NCI-H2029 treated with DMSO at 0.1 percent for 48 hours (cell line): ENCODE data around the gene TMEM60.

Experiments
- DNase-seq: peaks from one replicate; lab custom pipeline; 2025; lab: John Stamatoyannopoulos, UW

TMEM60 gene

DNA sequence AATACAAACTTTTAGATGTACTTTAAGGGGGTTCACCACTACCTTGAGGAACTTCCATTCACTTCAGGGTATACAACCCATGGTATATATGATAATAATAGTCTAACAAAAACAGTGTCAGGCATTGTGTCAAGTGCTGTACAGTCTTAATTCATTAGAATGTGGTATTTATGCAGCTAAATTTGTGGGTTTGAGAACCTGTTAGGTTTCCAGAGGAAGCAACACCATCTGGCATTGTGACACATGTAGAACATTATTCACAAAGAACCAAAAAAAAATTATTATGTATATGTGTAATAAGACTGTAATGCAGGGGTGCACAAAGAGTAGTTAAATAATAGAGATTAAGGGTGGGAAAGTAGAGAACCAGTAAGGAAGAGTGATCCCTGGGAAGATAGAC, 26.3 kb downstream of the TMEM60 start:
- DNase-seq, result no peak

DNA sequence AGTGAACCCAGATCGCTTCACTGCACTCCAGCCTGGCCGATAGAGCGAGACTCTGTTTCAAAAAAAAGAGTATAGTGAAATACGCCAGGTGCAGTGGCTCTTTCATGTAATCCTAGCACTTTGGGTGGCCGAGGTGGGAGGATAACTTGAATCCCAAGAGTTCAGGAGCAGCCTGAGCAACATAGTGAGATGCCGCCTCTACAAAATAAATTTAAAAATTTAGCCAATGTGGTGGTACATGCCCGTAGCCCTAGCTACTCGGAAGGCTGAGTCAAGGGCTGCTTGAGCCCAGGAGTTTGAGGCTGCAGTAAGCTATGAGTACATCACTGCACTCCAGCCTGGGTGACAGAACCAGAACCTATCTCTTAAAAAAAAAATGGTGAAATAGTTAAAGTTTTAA, 27.9 kb downstream of the TMEM60 start:
- no peak for DNase-seq

DNA sequence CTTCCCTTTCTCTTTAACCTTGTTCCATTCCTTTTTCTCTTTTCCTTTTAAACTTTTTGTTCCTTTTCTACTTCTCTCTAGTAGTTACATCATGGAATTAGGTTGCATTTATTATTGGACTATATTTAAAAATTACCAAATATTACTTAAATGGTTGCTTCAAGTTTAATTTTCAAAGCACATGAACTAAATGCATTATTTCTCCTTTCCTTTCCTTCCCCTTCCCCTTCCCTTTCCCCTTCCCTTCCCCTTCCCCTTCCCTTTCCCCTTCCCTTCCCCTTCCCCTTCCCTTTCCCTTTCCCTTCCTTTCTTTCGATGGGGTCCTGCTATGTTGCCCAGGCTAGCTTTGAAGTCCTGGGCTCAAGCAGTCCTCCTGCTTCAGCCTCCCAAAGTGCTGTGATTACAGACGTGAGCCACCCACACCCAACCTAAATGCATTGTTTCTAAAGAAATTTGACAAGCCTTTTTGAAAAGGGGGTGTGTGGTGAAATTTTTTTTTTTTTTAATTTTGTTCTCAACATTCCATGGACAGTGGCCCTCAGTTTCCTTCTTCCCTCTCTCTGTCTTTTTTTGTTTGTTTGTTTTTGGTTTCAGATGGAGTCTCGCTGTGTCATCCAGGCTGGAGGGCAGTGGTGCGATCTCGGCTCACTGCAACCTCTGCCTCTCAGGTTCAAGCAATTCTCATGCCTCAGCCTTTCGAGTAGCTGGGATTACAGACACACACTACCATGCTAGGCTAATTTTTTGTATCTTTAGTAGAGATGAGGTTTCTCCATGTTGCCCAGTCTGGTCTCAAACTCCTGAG, 31.2 kb downstream of the TMEM60 start:
- no peak for DNase-seq

DNA sequence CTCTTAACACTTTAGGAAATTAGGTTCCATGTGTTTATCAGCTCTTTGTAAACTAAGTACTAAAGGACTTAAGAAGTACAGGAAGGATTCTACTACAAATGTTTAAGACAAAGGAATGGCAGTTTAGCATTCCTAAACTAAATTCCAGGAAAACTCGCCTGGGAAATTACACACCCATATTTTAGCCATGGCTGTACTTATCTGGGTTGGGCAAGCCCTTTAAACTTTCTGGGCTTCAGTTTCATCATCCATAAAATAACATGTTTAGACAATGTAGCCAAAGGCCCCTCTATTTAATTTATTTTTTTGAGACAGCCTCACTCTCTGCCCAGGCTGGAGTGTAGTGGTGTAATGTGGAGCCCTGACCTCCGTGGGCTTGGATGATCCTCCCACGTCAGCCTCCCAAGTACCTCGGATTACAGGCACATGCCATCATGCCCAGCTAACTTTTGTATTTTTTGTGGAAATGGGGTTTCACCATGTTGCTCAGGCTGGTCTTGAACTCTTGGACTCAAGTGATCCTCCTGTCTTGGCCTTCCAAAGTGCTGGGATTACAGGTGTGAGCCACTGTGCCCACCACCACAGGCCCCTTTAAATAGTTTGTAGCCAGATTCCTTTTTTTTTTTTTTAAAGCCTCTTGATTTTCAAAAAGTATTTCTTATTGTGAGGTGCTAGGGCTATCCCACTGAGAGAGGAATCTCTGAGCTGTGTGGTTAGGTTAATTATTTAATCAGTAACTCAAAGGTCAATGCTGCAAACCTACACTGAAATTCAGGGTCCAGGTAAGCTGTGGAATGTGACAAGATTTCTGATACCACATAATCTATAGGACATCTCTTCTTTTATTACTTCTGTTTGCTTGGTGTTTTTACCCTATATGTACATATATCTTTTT, 32.1 kb downstream of the TMEM60 start:
- no peak for DNase-seq

DNA sequence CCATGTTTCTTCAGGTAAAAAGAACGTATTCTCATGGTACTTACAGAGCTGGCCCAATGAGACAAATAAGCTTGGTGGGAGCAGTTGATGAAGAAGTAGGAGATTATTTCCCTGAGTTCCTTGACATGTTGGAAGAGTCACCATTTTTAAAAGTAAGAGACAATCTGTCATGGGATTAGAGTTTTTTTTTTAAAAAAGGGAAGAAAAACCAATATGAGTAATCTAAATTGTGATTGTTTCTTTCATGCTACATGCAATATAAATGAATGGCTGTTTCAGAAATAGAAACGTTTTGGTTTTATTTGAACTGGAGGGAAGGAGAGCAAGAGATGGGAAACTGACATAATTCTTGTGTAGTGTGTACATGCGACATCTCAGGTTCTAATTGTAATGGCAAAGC, 32.8 kb downstream of the TMEM60 start:
- no peak for DNase-seq

DNA sequence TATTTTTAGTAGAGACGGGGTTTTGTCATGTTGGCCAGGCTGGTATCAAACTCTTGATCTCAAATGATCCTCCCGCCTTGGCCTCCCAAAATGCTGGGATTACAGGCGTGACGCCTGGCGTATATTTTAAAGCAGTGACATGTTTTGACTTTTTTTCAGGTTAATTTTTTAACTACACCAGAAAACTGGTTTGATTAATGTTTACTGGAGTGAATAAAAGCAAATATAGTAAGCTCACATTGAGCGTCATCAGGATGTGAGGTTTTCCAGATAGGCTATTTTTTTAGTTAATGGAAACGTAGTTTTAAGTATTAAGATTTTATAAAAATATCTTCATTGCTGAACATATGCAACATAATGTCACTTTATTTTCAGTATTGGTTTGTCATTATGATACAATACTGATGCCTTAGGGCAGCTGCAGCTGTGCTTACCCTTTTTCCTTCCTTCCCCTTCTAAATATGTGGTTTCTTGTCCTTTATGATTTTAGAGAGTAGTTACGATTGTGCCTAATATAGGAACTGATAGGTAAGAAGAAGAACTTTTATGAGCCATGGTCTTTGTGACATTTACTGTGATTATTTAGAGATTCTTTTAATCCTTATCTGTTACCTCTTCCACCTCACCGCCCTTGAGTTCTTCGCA, 37.3 kb downstream of the TMEM60 start:
- no peak for DNase-seq

DNA sequence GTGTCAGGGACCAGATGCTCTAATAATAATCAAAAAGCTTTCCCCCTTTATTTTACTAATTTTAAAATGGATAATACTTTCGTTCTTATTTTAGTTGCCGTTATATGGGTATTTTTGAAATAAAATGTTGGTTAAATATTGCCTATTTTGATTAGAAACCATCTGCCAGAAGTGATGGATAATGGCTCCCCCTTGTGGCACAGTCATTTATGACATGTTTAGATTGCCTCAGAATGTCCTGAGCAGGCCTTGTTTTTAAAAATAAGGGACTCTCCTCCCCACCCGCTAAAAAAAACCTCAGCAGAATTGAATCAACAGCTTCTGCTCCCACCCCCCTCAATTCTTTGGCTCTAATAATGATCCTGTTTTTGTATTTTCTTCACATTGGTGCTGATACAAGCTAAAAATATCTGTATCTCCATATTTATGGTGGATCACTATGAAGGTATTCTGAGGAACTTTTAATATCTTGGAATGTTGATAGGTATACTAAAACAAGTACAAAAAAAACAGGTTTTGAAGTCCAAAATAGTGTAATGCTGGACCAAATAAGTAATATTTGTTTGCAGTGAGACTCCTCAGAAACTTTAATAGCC, 38.8 kb downstream of the TMEM60 start:
- DNase-seq, result peak; percentile 45

DNA sequence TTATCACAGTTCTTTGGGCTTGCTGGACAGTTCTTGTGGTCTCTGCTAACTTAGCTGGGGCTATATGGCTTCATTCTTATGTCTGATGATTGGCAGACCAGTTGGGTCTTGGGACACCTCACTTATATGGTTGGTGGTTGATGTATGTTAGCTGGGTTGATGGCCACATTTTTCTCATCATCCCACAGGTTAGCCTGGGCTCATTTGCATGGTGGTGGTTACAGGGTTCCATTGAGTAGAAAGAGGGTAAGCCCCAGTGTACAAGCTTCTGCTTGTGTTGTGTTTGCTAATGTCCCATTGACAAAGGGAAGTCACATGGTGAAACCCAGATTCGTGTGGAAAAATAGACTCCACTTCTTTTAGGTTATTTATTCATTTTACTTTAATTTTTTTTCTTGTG, 40.6 kb downstream of the TMEM60 start:
- DNase-seq, result no peak

DNA sequence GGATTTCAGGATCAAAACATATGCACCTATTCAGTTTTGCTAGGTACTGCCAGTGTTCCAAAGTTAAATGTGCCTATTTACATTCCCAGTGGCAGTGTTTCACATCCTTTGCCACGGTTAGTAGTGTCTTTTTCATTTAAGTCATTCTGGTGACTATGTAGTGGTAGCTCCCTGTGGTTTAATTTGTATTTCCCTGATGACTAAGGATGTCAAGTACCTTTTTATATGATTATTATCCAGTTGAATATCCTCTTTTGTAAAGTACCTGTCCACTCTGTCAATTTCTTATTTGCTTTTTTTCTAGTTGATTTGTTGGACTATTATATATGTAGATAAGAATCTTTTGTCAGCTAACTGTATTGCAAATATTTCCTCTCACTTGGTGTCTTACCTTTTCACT, 45.1 kb downstream of the TMEM60 start:
- peak; percentile 72 for DNase-seq

DNA sequence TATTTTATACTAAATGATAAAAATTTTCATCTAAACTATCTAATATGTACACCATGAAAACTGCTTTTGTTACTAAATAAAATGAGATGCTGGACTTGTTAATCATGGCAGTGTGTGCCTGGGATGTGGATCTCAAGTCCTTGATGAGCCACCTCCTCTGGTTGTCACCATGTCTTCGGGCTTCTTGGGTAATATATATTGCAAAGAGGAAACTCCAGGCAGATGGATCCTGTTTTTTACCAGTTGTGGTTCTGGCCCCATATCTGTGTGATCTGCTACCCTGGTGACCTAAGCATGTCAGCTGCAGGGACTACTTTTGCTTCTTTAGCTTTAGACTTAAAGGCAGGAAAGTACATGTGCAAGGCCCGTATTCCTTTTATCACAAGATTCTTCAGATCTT, 46.2 kb downstream of the TMEM60 start:
- no peak for DNase-seq

DNA sequence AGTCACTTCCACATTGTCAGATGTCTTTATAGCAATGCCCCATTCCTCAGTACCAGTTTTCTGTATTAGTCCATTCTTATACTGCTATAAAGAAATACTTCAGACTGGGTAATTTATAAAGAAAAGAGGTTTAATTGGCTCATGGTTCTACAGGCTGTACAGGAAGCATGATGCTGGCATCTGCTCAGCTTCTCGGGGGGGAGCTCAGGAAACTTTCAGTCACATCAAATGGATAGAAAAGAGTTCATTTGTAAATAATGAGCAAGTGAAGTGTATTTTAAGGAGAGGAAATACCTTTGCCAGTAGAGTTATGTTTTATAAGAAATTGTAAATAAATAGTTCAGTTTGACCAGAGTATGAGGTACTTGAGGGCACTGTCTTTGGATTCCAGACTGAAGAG, 50.5 kb downstream of the TMEM60 start:
- DNase-seq, result no peak

DNA sequence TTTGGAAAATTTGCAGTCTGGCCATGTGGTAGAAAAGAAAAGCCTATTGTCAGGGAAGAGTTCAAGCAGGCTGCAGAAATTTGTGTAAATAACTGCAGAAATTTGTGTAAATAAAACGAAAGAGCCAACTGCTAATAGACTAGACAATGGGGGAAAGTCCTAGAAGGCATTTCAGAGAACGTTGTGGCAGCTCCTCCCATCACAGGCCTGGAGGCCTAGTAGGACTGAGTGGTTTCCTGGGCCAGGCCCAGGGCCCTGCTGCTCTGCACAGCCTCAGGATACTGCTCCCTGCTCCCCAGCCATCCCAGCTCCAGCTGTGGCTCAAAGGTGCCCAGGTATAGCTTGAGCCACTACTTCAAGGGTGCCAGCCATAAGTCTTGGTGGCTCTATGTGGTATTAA, 51.1 kb downstream of the TMEM60 start:
- no peak for DNase-seq

DNA sequence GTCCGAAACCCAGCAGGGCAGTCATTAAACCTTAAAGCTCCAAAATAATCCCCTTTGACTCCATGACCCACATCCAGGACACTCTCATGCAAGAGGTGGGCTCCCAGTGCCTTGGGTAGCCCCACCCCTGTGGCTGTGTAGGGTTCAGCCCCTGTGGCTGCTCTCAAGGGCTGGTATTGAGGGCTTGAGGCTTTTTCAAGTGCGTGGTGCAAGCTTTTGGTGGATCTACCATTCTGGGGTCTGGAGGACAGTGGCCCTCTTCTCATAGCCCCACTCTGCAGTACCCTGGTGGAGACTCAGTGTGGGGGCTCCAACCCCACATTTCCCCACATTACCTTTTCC, 51.4 kb downstream of the TMEM60 start:
- no peak for DNase-seq

DNA sequence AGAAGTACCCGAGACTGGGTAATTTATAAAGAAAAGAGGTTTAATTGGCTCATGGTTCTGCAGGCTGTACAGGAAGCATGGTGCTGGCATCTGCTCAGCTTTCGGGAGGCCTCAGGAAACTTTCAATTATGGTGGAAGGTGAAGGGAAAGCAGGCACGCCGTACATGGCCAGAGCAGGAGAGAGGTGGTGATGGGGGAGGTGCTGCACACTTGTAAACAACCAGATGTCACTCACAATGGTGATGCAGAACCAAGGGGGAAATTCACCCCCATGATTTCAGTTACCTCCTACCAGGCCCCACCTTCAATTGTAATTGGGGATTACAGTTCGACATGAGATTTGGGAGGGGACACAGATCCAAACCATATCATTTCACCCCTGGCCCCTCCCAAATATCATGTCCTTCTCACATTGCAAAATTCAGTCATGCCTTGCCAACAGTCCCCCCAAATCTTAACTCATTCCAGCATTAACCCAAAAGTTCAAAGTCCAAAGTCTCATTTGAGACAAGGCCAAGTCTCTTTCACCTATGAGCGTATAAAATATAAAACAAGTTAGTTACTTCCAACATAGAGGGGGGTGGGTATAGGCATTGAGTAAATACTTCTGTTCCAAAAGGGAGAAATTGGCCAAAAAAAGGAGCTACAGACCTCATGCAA, 51.9 kb downstream of the TMEM60 start:
- DNase-seq, result no peak

DNA sequence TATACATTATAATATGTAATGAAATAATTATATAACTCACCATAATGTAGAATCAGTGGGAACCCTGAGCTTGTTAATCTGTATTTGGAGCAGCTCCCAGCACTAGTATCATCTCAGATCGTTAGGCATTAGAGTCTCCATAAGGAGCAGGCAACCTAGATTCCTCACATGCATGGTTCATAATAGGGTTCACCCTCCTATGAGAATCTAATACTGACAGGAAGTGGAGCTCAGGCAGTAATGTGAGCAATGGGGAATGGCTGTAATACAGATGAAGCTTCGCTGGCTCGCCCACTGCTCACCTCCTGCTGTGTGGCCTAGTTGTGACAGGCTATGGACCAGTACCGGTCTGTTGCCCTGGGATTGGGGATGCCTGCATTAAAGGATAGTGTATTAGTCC, 52.5 kb downstream of the TMEM60 start:
- no peak for DNase-seq
